ENCODE data around the gene LRRK1.

The LRRK1 gene

GRCh38 chr15:101118116-101118515 lies 199.0 kb downstream of the LRRK1 start:
- no peak for DNase-seq

DNA sequence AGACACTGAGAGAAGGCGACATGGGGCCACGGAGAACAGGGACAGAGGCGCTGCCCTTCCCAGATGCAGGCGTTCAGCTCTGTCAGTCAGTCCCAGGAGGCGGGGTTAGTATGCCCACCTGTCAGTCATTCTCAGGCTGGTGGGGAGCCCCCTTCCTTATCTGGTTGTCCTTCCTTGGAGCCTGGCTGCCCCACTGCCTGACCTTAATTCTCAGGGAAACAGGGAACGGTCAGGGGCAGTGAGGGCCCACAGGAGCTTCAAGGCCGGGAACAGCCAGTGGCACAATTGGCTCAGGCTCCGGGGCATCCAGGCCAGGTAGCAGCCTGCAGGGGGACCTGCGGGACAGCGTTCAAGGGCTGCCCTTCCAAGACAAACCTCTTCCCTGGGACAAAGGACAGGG lies 199.5 kb downstream of the LRRK1 start:
- DNase-seq: no peak

DNA sequence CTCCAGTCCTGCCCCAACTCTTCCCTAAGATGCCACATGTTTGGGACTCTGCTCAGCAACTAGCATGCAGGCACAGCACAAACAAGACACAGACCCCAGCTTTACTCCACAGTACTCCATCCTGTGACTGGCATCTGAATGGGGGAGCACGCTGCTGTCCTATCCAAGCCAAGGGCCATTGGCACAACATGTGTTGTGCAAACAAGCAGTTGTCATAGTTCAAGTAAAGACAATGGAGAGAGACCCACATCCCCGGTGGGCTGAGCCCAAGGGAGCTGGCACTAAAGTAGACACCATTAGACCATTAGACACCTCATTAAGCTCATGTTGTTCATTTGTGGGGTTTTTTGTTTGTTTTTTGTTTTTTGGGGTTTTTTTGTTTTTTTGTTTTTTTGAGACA lies 200.0 kb downstream of the LRRK1 start:
- no peak for DNase-seq
